NCI-H2081 treated with DMSO at 0.1 percent for 48 hours (cell line): Measurements from ENCODE around the gene RASGRP3.
"Not testable (repeated sequence)": the region's sequence is repeated elsewhere in the genome, so short reads cannot be mapped to it uniquely, and the experiment has no call there.

Experiments used
- DNase-seq: peaks from one replicate; lab custom pipeline; 2025; lab: John Stamatoyannopoulos, UW

RASGRP3 gene, protein sequence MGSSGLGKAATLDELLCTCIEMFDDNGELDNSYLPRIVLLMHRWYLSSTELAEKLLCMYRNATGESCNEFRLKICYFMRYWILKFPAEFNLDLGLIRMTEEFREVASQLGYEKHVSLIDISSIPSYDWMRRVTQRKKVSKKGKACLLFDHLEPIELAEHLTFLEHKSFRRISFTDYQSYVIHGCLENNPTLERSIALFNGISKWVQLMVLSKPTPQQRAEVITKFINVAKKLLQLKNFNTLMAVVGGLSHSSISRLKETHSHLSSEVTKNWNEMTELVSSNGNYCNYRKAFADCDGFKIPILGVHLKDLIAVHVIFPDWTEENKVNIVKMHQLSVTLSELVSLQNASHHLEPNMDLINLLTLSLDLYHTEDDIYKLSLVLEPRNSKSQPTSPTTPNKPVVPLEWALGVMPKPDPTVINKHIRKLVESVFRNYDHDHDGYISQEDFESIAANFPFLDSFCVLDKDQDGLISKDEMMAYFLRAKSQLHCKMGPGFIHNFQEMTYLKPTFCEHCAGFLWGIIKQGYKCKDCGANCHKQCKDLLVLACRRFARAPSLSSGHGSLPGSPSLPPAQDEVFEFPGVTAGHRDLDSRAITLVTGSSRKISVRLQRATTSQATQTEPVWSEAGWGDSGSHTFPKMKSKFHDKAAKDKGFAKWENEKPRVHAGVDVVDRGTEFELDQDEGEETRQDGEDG

DNA sequence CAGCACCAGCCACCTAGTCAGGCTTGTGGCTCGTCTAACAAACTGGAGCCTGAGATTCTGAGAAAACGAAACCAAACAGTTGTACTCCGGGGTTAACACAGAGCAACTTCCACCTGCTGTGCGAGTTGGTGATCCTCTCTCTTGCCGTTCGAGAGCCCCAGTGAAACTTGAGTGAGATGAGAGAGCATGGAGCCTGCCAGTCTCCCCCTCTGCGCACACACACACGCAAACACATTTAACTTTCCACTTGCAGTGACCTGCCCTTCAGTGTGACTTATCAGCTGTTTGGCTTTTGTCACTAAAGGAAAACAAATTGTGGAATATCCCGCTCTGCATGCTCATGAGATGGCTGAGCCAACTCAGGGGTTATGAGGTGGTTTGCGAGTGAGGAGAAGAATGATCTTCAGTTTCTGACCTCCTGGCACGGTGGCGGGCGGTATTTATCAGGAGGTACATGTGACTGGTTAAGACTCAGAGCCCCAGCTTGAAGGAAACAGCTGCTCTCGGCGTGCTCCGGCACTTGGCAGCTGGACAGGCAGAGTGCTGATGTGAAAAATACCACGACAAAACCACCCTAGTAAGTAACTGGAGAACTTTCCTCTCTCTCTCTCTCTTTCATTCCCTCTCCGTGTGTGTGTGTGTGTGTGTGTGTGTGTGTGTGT is at the start of gene RASGRP3:
RASGRP3 (plus strand) TSS at position 519 of the 662 bp plus-strand sequence. CDS start 38,488 bp downstream, outside the sequence.
- DNase-seq = no peak

DNA sequence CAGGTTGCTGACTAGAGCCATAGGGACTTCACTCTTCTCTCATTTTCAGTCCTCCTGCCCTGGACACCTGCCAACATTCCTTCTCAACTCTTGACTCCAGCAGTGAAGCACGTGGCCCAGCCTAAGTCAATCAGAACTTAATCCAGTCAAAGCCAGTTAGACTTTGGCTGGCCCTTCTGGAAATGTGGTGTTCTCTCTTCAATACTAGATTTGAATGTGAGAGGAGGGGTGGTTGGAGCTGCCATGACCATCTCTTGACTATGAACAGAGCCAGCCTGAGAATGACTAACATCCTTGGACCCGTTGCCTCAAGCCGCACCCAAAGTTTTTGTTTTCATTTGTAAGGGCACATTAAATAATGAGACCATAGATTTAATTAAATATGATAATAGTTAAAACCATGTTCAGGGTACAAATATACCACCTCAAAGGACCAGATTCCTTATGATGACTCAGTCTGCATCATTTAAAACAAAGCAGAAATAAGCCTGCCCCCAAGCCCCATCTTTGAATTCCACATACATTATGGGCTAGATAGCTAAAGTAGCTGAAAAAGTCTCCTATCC is 49.7 kb upstream of the RASGRP3 start:
- no peak for DNase-seq

DNA sequence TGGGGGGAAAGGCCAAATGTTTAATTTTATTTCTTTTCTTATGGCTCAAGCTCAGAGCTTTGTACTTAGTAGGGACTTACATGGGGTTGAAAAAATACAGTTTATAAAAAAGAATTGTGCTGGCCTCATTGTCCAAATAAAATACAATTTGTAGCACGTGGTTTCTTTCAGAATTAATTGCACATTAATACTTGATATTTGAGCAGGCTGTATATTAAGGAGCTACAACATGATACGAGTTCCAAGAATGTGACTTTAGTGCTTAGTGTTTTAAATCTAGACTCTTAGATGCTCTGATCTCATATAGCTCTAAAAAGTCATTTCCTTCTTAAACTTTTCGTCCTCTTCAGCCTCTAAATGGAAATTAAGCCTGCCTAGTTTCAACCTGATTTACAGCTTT is 46.4 kb upstream of the RASGRP3 start:
- no peak for DNase-seq

DNA sequence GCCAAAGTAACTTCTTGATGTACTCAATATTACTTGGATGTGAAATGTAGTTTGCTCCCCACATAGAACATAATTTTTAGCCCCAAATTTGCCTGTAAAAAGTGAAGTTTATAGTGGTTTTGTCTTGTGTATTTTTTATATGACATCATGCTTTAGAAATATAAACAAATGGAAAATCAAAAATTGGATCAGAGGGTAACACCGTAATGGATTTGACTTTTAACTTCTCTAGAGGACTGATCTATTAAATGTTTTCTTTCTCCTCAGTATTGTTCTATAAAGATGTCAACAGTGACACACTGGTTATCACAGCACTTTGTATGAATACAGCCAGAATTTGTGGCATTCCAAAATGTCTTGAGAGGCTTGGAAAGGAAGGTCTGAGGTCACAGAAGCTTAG is 45.6 kb upstream of the RASGRP3 start:
- no peak for DNase-seq

DNA sequence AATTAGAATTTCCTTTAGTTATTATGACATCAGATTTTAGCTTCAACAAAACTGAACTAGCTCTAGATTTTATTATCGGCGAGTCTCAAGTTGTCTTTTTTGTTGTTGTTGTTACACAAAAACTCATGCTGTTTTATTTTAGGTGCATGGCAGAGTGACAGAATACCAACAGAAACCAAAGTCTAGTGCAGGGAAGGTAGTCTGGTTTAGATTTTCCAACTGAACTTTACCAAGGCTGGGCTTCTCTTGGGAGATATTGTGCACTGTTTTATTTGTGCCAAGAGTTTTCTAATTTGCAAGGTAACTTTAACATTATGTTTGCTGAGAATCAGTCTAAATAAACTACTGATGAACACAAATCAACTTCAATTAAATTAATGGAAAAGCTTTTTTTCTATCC is 43.6 kb upstream of the RASGRP3 start:
- DNase-seq = no peak

DNA sequence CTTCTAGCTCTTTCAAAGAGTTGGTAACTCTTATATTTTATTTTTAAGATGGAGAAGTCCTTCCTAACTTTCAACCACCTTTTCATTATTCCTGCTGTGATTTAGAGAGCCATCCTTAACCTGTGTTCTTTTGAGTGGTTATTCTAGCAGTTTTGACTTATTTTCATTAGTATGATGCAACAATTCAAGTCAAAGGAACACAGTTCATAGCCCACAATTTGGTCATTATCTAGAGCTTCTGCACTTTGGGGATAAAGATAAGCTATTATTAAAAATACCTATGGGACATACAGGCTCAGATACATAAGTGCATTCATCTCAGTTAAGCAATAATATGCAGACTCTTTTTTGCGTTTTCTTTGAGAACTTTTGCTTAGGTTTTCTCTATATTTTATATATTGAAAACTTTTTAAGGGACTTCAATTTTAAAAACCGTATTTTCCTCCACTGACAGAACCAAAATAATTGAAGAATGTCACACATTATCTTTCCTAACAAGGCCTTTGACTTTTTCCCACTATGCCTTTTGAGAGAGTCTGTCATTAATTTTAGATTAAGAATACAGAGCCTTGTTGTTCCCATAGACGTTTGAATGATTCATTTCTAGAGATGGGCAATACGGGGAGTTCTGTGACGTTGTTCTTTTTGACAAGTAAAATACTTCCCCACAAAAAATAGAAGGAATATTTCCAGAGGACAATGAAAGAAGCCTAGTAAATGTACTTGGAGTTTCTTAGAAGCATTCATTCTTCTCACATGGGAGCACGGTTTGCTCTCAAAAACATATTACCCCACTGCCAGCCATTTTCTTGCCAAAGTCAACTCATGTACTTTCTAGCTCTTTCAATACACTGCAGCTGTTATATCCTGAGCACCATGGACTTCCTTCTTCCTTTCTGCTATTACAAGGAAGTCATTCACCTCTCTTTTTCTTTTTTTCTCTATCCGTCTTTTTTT is 42.9 kb upstream of the RASGRP3 start:
- no peak for DNase-seq

DNA sequence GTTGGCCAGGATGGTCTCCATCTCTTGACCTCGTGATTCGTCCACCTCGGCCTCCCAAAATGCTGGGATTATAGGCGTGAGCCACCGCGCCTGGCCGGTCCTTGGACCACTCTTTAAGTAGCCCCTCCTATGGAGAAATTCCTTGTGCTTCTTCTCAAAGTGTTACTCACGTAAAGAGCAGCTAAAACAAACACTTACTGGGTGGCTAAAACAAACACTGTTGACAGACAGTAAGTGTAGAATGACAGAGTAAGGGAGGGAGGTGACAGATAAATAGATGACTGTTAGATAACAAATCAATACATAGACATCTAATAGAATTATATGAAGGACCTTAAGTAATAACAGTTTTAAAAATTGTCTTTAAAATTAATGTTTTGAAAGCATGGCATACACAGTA is 40.9 kb upstream of the RASGRP3 start:
- no peak for DNase-seq

DNA sequence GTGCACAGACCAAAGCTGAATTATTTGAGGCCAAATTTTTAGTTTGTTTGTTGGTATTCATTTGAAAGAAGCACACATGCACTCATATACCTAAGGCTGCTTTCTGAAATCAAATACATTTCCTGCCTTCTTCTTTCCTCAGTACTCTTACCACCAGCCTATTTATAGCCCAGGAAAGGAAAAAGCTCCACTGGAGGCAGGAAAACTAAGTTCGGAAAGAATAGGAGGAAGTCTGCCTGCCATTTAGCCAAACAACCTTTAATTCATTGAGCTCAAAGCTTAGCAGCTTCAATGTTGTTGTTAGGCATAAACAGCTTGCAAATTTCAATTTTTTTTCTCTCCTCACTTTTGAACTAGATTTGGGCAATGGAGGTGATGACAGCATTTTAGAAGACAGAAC is 40.4 kb upstream of the RASGRP3 start:
- no peak for DNase-seq

DNA sequence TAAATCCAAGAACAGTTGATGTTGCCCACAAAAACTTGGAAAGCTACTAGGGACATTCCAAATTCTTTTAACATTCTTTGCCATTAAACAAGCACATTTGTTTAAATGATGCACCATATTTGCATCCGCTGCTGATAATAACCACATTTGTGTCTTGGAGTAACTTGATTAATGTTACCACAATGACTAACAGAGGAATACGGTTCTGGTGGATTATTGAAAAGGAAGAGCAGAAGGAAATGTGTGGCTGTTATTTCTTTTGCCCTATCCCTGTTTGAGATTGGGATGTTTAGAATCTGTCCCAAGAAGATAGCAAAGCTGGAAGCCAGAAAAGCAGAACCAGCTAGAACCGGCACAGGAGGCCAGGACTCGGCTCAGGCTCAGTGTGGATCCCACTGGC is 39.2 kb upstream of the RASGRP3 start:
- DNase-seq = no peak

DNA sequence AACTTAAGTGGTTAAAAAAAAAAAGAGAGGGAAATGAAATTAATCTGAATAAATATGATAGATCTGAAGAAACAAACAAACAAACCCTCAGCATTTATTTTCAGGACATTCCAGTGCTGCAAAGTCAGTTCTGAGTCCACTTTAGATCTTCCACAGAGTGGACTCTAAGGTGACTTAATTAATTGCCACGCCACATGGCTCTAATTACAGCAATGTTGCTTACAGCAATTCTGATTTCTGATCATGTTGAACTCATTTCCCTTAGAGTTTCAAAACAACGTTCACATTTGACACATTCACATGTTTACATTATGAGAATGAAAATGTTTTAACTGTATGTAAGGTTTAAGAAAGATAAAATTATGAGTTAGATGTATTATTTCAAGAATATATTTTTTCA is 38.6 kb upstream of the RASGRP3 start:
- no peak for DNase-seq

DNA sequence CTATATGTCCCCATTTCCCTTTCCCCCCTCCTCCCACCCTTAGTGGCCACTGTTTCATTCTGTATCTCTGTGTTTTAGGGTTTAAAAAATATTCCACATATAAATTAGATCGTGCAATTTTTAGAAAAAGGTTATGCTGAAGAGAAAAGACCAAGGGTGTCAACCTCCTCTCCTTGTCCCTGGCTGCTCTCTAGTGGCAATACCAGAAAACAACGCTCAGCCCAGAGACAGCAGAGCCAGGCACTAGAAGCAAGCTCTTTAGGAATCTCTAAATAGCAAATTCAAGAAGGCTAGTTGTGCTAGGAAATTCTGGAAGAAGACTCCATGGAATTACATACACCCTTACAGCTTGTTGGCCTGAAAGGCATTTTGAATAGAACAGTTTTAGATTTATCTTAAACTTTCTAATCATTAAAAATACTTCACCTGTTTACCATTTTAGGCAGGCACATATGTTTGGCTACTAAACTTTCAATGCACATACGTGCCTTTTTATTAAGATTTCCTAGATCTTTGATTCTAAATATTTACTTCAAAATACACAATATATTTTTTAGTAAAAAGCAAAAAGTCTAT is 35.1 kb upstream of the RASGRP3 start:
- no peak for DNase-seq

DNA sequence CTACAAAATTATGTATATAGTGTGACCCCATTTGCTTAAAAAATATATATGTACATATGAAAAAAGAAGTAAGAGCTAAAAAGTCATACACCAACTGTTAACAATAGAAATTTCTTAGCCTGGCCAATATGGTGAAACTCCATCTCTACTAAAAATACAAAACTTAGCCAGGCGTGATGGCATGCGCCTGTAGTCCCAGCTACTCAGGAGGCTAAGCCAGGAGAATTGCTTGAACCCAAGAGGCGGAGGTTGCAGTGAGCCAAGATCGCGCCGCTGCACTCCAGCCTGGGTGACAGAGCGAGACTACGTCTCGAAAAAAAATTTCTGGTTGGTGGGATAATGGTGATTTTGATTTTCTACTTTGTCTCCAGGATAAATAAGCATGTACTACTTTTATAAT is 34.4 kb upstream of the RASGRP3 start:
- not testable (repeated sequence) for DNase-seq

DNA sequence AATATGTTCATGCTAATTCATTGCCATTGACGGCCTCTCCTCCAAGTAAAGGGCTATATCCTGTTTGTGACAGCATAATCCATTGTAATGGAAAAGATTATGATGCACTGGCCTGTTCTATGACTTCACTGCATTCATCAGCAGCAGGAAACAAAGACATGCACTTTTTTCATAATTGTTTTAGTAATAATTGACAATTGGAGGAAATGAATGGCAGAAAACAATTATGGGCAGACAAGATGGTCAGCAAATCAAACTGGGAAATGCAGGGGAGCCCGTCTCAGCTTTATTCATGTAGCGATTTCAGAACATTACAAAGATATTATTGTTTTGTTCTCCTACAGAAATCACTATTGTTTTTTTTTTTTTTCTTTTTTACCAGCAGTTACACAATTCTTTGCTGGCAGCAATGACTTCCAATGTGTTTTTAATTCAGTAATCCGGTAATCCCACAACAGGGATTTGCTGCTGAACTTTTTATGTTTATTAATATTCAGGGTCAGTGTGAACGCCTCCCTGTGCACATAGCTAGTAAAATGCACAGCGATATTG is 33.8 kb upstream of the RASGRP3 start:
- DNase-seq = no peak

DNA sequence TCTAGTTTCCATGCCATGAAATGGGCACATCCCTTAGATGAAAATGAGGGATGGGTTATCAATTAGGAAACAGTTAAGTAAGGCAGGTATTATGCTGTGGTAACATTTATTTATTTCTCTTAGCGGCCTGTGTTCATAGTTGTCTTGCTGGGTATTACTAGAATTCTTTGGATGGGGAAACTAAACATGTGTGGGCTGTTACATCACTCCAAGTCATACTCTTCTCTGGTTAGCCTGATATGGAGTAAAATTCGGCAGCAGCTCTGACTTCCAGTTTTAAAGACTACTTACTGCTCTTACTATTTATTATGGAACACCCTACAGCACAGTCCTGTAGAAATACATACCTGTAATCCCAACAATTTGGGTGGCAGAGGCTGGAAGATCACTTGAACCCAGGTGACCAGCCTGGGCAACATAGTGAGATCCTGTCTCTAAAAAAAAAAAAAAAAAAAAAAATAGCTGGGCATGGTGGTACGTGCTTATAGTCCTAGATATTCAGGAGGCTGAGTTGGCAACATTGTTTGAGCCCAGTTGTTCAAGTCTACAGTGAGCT is 33.1 kb upstream of the RASGRP3 start:
- DNase-seq = no peak

DNA sequence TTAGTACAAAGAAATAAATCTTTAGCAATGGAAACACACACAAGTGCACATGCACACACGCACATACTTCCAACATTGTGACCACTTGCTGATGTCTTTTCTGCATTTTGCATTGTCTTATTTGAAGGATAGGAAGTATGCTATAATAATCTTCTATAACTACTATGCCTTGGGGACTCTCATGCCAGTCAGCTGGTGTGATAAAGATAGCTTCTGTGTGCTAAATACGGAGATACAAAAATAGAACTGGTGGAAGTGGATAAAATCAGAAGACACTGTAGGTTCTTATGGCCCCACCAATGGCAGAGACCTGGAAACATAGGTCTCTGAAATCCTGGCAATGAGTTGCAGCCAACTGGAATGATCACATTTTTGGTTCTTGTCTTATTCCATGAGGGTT is 31.5 kb upstream of the RASGRP3 start:
- no peak for DNase-seq

DNA sequence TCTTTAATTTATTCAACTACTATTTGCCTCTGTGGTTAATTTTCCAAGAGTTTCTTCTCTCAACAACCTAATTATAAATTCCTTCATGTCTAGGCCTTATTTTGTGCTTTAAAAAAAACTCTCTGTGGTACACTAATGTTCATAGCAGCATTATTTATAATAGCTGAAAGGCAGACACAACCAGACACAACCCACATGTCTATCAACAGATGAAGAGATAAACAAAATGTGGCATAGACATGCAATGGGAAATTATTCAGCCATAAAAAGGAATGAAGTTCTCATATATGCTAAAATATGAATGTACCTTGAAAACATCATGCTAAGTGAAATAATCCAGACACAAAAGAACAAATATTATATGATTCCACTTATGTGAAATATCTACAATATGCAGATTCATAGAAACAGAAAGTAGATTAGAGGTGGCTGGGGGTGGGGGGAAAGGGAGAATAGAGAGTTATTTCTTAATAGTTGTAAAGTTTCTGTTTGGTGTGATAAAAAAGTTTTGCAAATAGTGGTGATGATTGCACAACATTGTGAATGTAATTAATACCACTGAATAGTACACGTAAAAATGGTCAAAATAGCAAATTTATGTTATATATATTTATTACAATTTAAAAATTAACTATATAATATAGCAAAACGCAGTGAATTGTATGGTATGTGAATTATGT is 28.1 kb upstream of the RASGRP3 start:
- DNase-seq = no peak

DNA sequence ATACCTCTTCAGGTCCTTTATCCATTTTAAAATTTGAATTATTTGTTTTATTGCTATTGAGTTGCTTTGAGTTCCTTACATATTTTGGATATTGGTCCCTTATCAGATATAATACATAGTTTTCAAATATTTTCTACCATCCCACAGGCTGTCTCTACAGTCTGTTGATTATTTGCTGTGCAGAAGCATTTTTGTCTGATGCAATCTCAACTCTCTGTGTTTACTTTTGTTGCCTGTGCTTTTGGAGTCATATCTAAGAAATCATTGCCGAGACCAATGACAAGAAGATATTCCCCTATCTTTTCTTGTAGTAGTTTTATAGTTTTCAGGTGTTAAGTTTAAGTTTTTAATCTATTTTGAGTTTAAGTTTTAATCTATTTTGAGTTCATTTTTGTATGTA is 25.2 kb upstream of the RASGRP3 start:
- DNase-seq = no peak

DNA sequence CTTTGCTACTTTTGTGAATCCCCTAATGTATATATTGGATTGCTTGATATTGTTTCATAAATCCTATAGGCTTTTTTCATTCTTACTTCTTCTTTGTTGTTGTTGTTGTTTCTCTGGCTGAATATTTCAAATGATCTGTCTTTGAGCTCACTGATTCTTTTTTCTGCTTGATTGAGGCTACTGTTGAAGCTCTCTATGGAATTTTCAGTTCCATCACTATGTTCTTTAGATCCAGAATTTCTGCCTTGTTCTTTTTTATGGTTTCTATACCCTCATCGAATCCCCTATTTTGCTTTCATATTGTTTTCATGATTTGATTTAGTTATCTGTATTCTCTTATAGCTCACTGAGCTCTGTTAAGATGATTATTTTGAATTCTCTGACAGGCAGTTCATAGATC is 24.6 kb upstream of the RASGRP3 start:
- no peak for DNase-seq

DNA sequence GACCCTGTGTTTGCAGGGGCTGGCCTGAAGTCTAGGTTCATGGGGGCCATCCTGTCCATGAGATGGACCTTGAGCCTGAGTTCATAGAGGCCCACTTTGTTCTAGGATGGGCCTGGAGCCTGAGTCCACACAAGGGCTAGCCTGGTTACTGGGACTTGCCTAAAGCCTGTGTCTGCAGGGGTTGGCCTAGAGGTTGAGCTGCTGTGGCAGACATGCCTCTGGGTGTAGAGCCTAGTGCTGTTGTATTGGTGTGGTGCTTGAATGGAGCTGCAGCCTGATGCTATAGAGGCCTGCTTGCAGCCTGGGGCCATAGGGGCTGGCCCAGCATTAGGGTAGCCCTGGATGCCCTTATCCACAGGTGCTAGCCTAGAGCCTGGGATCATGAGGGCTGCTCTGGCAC is 23.9 kb upstream of the RASGRP3 start:
- no peak for DNase-seq

DNA sequence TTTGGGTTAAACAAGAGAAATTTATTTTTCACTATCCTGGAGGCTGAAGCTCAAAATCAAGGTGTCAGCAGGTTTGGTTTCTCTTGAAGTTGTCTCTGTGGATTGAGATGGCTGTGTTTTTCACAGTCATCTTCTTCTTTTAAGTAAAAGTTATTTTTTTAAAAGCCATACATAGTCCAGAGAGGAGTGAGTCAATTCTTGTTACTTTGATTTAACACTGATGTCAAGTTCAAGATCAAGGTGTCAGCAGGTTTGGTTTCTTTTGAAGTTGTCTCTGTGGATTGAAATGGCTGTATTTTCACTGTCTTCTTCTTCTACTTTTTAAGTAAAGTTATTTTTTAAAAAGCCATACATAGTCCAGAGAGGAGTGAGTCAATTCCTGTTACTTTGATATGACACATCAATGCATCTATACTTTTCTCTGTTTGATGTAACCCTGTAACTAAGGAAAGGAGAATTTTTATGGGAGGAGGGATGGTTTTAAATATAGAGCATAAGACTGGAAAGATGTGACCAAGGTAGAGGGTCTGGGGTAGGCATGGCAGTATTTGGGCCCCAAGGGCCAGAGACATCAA is 22.5 kb upstream of the RASGRP3 start:
- no peak for DNase-seq
